GM12892 (cell line): ENCODE measurements around the gene AHI1.

Experiments
- POLR2A ChIP-seq: IDR thresholded peaks from 2 replicates; pipeline ENCODE4 v1.6.1; 2011; ENCODE audit warnings: low read depth, low read length, control low read depth
- POLR2AphosphoS5 ChIP-seq: IDR thresholded peaks from 2 replicates; pipeline ENCODE4 v1.6.1; 2011; ENCODE audit warnings: low read depth, low read length, control low read depth
- TAF1 ChIP-seq: IDR thresholded peaks from 2 replicates; pipeline ENCODE4 v1.6.1; 2011; ENCODE audit warnings: low read depth, mild to moderate bottlenecking, control low read depth, low read length, borderline replicate concordance

- TF ChIP-seq TAF1 = no peak
- TF ChIP-seq POLR2A = no peak
- no peak for TF ChIP-seq POLR2AphosphoS5
These were observed 32.6 kb upstream of the AHI1 start for GRCh38 chr6:135530113-135530512.
